ENCODE measurements around the gene RRAS.

Gene RRAS

GRCh38 chr19:49593233-49594113, 46.5 kb downstream of the RRAS start:
- DNase-seq = peak; percentile 95

- no peak for DNase-seq
These were observed 47.3 kb downstream of the RRAS start for GRCh38 chr19:49592486-49593232.

- peak; percentile 36 for DNase-seq
These were observed 48.0 kb downstream of the RRAS start for GRCh38 chr19:49591731-49592485.

GRCh38 chr19:49590971-49591730, 48.8 kb downstream of the RRAS start, which contains the start of gene PRR12:
TSS of gene PRR12 (plus strand) at chr19:49591182. CDS start at chr19:49591655, 473 bp downstream.
- peak; percentile 64 for DNase-seq

- peak; percentile 95 for DNase-seq
These were observed 49.6 kb downstream of the RRAS start for GRCh38 chr19:49590071-49590970.

- DNase-seq = no peak
These were observed 50.4 kb downstream of the RRAS start for GRCh38 chr19:49589502-49589905.

- no peak for DNase-seq
These were observed 51.4 kb downstream of the RRAS start for GRCh38 chr19:49588365-49589122.

- DNase-seq = no peak
These were observed 52.7 kb downstream of the RRAS start for GRCh38 chr19:49587227-49587626.
